ENCODE measurements around the gene MELTF.

GRCh38 chr3:197041875-197042488 lies 12.4 kb upstream of the MELTF start:
- no peak for TF ChIP-seq TAF1 (IDR thresholded peaks at IDR 0.05; ENCODE audit: borderline replicate concordance, insufficient read depth, low read length)
- no peak for TF ChIP-seq POLR2AphosphoS5 (IDR thresholded peaks at IDR 0.05; ENCODE audit: low read depth, low read length)
